HG03469 (cell line): ENCODE results near the gene RERE.
A peak's percentile ranks its signal among the peaks of the same experiment; 100 is the strongest.

Source experiments
- ATAC-seq: cut with Tn5 transposase; IDR thresholded peaks from one replicate; pipeline ENCODE4 v1.9.1; 2021; ENCODE audit warnings: mild to moderate bottlenecking, moderate library complexity, moderate number of reproducible peaks; ENCODE audit not compliant: unreplicated experiment

The RERE gene

GRCh38 chr1:8437347-8437746 lies 380.1 kb downstream of the RERE start:
- ATAC-seq, result no peak

- no peak for ATAC-seq
Observed at GRCh38 chr1:8435569-8436071, 381.8 kb downstream of the RERE start.

- ATAC-seq, result no peak
Observed at GRCh38 chr1:8434101-8434500, 383.3 kb downstream of the RERE start.

DNA sequence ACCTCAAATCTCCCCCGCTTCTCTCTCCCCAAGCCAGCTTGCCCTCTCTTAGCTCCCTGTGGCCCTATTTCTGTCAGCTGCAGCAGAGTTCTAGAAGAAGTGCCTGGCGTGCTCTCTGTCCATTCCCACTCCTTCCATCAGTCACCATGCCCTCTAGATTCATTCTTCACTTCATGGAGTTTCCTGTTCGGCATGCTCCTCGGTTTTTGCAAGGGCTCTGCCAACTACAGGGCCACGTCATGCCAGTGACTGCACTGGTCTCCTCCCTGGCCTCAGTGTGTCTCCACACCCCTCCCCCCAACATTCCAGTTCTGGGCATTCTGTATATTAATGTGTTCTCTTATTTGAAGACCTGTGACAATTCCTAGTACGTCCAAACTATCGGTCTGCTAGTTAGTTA lies 385.7 kb downstream of the RERE start:
- ATAC-seq, result no peak

DNA sequence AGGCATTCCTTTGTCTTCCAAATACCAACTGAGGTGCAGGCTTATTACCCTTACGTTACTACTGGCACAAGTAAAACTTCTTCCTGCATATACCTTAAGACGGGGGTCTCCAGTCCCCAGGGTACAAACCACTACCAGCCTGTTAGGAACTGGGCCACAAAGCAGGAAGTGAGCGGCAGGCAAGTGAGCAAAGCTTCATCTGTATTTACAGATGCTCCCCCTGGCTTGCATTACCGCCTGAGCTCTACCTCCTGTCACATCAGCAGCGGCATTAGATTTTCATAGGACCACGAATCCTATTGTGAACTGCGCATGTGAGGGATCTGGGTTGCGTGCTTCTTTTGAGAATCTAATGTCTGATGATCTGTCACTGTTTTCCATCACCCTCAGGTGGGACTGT lies 386.4 kb downstream of the RERE start:
- no peak for ATAC-seq

- ATAC-seq, result no peak
Observed at GRCh38 chr1:8430476-8430875, 387.0 kb downstream of the RERE start.

DNA sequence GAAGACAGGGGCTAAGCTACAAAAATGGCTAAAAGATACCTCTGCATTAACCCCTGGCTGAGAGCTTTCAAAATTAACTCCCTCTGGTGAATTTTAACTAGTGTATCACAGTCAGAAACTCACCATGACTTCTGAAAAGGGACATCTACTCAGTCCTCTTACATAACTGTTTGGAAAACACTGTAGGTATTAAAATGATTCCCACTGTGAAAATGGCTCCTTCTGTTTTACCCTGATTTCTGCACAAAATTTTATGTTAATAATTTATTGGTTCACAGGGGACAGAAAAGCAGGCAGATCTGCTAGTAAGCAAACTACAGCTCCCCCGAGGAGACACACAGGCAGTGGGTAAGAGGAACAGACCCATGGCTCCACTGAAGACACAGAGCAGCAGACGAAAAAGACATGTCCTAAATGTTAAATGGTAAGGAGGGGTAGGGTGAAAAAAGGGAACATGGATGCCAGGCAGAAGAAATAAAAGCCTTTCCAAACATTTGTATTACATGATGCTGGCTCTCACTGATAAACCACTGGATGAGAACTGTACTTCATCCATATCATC lies 387.8 kb downstream of the RERE start:
- ATAC-seq, result no peak

GRCh38 chr1:8428441-8428840 lies 389.0 kb downstream of the RERE start:
- ATAC-seq, result no peak

GRCh38 chr1:8427986-8428385 lies 389.5 kb downstream of the RERE start:
- no peak for ATAC-seq

GRCh38 chr1:8427493-8427892 lies 389.9 kb downstream of the RERE start:
- peak; percentile 32 for ATAC-seq

GRCh38 chr1:8426996-8427395 lies 390.4 kb downstream of the RERE start:
- ATAC-seq, result no peak

DNA sequence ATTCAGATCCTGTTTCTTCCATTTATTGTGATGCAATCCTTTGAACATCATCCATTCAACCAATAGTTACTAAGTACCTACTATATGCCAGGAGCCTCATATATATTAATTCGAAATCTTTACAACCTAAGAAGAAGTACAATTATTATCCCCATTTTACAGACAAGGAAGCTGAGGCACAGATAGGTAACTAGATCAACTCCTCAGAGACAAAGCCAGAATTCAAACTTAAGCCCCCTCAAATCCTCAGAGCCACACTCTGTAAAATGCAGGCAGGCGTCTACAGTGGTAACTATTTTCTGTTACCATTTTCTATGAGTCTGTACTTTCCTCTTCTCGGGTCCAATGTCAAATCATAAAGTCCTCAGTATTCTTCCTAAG lies 391.7 kb downstream of the RERE start:
- no peak for ATAC-seq

DNA sequence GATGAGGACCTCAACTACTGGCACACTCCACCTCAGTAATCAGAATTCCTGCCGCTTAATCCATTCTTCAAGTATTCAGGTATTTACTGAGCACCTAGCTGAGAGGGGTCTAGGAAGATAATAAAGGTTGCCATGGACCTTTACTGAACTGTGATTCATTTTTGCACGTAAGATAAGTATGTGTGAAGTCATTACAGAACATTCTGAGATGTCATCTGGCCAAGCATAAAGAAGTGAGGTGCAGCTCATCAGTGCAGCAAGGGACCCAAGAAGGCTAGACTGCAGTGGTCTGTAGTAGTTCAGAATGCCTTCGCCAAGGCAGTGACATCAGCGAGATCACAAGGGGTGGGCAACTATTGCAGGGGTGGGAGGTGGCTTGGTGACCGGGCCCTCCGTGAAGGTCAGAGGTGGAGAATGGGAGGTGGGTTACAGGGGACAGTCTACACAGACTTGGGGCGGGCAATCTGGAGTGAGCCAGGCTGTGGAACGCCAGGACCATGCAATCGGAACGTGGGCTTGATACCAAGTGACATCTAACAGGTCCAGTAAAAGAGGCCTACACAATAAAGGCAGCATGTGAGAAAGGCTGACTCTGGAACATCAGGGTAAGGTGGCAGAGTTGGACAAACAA lies 392.2 kb downstream of the RERE start:
- ATAC-seq, result no peak

GRCh38 chr1:8424539-8425116 lies 392.8 kb downstream of the RERE start:
- ATAC-seq, result no peak

DNA sequence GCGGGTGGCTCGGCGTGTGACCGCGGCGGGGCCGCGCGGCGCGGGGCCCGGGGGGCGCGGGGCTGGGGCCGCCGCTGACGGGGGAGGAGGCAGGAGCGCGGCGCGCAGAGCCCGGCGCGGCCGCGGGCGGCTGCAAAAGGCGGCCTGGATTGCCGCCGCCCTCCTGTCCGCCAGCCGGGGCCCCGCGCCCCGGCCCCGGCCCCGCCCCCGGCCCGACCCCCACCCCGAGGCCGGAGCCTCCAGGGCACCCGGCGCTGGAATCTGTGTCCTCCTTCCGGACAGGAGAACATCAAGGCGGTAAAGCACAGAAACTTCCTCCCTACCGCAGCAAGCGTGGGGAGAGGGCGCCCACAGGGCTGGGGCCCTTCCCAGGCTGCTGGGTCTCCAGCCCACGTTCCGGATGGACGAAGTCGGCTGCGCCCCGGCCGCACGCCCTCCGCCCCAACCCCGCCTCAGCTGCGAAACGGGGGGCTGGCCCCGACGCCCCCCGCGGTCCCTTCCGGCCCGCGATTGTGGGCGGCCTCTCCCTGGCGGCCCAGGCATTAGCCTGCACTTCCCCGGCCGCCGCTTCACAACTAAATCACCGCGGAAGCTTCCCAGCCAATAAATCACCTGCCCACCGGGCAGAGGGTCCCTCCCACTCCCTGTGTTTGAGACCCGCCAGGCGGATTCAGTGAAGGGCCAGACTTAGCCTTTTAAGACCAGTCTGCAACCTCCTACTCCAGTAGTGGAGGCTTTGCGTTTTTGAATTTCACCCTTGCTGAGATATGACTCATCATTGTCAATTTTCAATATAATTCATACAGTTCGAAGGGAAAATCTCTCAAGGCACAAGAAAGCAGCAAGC lies 393.5 kb downstream of the RERE start:
- no peak for ATAC-seq

DNA sequence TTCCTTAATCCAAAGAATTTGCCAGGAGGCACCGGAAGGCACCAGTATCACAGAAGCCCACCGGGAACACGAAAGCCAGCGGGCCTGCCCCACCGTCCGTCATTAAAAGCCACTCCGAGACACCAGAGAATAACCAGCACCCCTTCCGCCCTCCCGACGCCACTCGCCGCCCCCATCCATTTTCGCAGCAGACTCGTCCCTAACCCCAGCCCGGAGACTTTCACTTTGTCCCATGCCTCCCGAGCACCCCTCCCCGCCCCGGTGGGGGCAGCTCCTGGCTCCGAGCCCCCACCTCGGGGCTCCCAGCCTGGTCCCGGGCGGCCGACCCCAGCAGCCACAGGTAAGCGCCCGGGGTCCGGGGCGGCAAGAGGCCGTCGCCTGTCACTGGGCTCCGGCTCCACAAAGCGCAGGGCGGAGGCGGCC lies 394.2 kb downstream of the RERE start:
- no peak for ATAC-seq

GRCh38 chr1:8422510-8423268 lies 394.8 kb downstream of the RERE start:
- ATAC-seq, result no peak

GRCh38 chr1:8421721-8422120 lies 395.7 kb downstream of the RERE start:
- ATAC-seq, result no peak

- ATAC-seq, result no peak
Observed at GRCh38 chr1:8420318-8420717, 397.1 kb downstream of the RERE start.

- no peak for ATAC-seq
Observed at GRCh38 chr1:8419861-8420260, 397.6 kb downstream of the RERE start.

- ATAC-seq, result no peak
Observed at GRCh38 chr1:8419172-8419571, 398.3 kb downstream of the RERE start.
